IMR-90 (cell line): ENCODE data around the gene CHMP4A. TPM values are rescaled to one million over a fixed set of nuclear protein-coding genes. Genes with fewer than 3 reads are reported as not detected.

Experiments
- ATAC-seq: fragments of 200-7000 bp; cut with Tn5 transposase; 2 replicates; pipeline ENCODE4 v1.9.1; 2020; ENCODE audit warnings: low read depth, mild to moderate bottlenecking, moderate library complexity
- BruUV-seq: library from RNA; stranded (reverse); fragments of 400-500 nt; replicated peaks from 2 replicates; lab custom pipeline; 2021; lab: Mats Ljungman, UMichigan
- CTCF ChIA-PET: fragments of 300-600 bp; formaldehyde crosslinking; extraction: SDS; loops from one replicate; lab custom pipeline; 2021; ENCODE audit warnings: antibody characterized with exemption; lab: Yijun Ruan, JAX
- POLR2A ChIA-PET: fragments of 300-600 bp; sonication (Branson Sonifier 250); formaldehyde crosslinking; loops from one replicate; lab custom pipeline; 2022; ENCODE audit warnings: antibody characterized with exemption; ENCODE audit not compliant: unreplicated experiment; lab: Charles Lee
- DNase-seq: peaks from one replicate; pipeline ENCODE4 v3.0.0; 2013
- H2AFZ ChIP-seq: replicated peaks from 2 replicates; pipeline ENCODE3; 2013; ENCODE audit warnings: low read length, mild to moderate bottlenecking; ENCODE audit not compliant: poor library complexity
- H2AK5ac ChIP-seq: 2 replicates; pipeline ENCODE4 v1.6.1; 2013; ENCODE audit warnings: low read depth, low read length, inconsistent platforms
- H2AK9ac ChIP-seq: replicated peaks from 2 replicates; pipeline ENCODE3; 2013; ENCODE audit warnings: mild to moderate bottlenecking, low read depth, low read length, moderate library complexity; ENCODE audit not compliant: poor library complexity
- H2BK120ac ChIP-seq: 2 replicates; pipeline ENCODE4 v1.6.1; 2013; ENCODE audit warnings: low read depth, low read length, inconsistent platforms
- H2BK15ac ChIP-seq: 3 replicates; pipeline ENCODE4 v1.6.1; 2013; ENCODE audit warnings: low read depth, low read length, inconsistent platforms
- H2BK20ac ChIP-seq: 2 replicates; pipeline ENCODE4 v1.6.1; 2013; ENCODE audit warnings: low read depth, mild to moderate bottlenecking, inconsistent platforms, low read length, moderate library complexity
- H2BK5ac ChIP-seq: 2 replicates; pipeline ENCODE4 v1.6.1; 2013; ENCODE audit warnings: mild to moderate bottlenecking, low read depth, low read length, inconsistent platforms; ENCODE audit not compliant: poor library complexity, severe bottlenecking
- H3K14ac ChIP-seq: replicated peaks from 2 replicates; pipeline ENCODE4 v1.6.1; 2013; ENCODE audit warnings: low read depth, low read length, inconsistent platforms
- H3K18ac ChIP-seq: 2 replicates; pipeline ENCODE4 v1.6.1; 2013; ENCODE audit warnings: low read depth, low read length, control low read depth
- H3K23ac ChIP-seq: 2 replicates; pipeline ENCODE4 v1.6.1; 2013; ENCODE audit warnings: low read depth, low read length, inconsistent platforms
- H3K27ac ChIP-seq: 2 replicates; pipeline ENCODE4 v1.5.1; 2013; ENCODE audit warnings: mild to moderate bottlenecking, control low read depth, low read length; ENCODE audit not compliant: insufficient read depth
- H3K27me3 ChIP-seq: 2 replicates; pipeline ENCODE4 v1.6.1; 2013; ENCODE audit warnings: low read length; ENCODE audit not compliant: control insufficient read depth, insufficient read depth
- H3K36me3 ChIP-seq: 2 replicates; pipeline ENCODE4 v1.6.1; 2013; ENCODE audit warnings: low read length, mixed read lengths; ENCODE audit not compliant: control insufficient read depth, insufficient read depth
- H3K4ac ChIP-seq: 2 replicates; pipeline ENCODE4 v1.6.1; 2013; ENCODE audit warnings: low read depth, low read length, inconsistent platforms
- H3K4me1 ChIP-seq: 2 replicates; pipeline ENCODE4 v1.6.1; 2013; ENCODE audit warnings: low read length, mixed read lengths; ENCODE audit not compliant: control insufficient read depth, insufficient read depth
- H3K4me2 ChIP-seq: 2 replicates; pipeline ENCODE4 v1.6.1; 2013; ENCODE audit warnings: low read depth, mild to moderate bottlenecking, control low read depth, low read length, moderate library complexity
- H3K4me3 ChIP-seq: 2 replicates; pipeline ENCODE4 v1.5.1; 2013; ENCODE audit warnings: low read depth, mild to moderate bottlenecking, control low read depth, low read length, moderate library complexity; ENCODE audit not compliant: insufficient read depth
- H3K56ac ChIP-seq: 2 replicates; pipeline ENCODE4 v1.6.1; 2013; ENCODE audit warnings: low read length, inconsistent platforms; ENCODE audit not compliant: insufficient read depth; ENCODE audit errors: extremely low read depth
- H3K79me1 ChIP-seq, 2 experiments: 2 replicates each; pipeline ENCODE4 v1.6.1; 2013; ENCODE audit warnings: low read length in 2 of 2, inconsistent platforms in 1 of 2, low read depth in 1 of 2
- H3K9ac ChIP-seq: 2 replicates; pipeline ENCODE4 v1.6.1; 2013; ENCODE audit warnings: low read depth, low read length, control low read depth
- H3K9me1 ChIP-seq: 2 replicates; pipeline ENCODE4 v1.6.1; 2013; ENCODE audit warnings: low read length, inconsistent platforms; ENCODE audit not compliant: insufficient read depth
- H3K9me3 ChIP-seq: 2 replicates; pipeline ENCODE4 v1.6.1; 2013; ENCODE audit warnings: low read length; ENCODE audit not compliant: control insufficient read depth, insufficient read depth
- H4K20me1 ChIP-seq: 2 replicates; pipeline ENCODE4 v1.6.1; 2013; ENCODE audit warnings: low read length, inconsistent platforms; ENCODE audit not compliant: insufficient read depth
- H4K5ac ChIP-seq: 2 replicates; pipeline ENCODE4 v1.6.1; 2013; ENCODE audit warnings: mild to moderate bottlenecking, low read depth, low read length, control low read depth
- H4K8ac ChIP-seq, 2 experiments: 2 replicates each; pipeline ENCODE4 v1.6.1; 2013; ENCODE audit warnings: low read depth in 2 of 2, low read length in 2 of 2, control low read depth in 1 of 2, inconsistent platforms in 1 of 2
- H4K91ac ChIP-seq: 2 replicates; pipeline ENCODE4 v1.6.1; 2013; ENCODE audit warnings: low read depth, low read length, inconsistent platforms; ENCODE audit not compliant: insufficient read depth
- BHLHE40 ChIP-seq: fragments of 150-350 bp; IDR thresholded peaks from 2 replicates; pipeline ENCODE4 v1.6.1; 2016; ENCODE audit warnings: mild to moderate bottlenecking, low read depth, low read length
- CEBPB ChIP-seq: IDR thresholded peaks from 2 replicates; pipeline ENCODE4 v1.6.1; 2012; ENCODE audit warnings: low read depth, low read length, improper control_type of control experiment
- FOS ChIP-seq: fragments of 150-350 bp; IDR thresholded peaks from 2 replicates; pipeline ENCODE4 v1.6.1; 2016; ENCODE audit warnings: low read depth, low read length
- MXI1 ChIP-seq: IDR thresholded peaks from 2 replicates; pipeline ENCODE4 v1.6.1; 2012; ENCODE audit warnings: low read depth, mild to moderate bottlenecking, low read length, moderate library complexity, borderline replicate concordance
- RCOR1 ChIP-seq: IDR thresholded peaks from 2 replicates; pipeline ENCODE4 v1.6.1; 2012; ENCODE audit warnings: mild to moderate bottlenecking, low read length, improper control_type of control experiment; ENCODE audit not compliant: insufficient replicate concordance
- SMC3 ChIP-seq: fragments of 150-350 bp; IDR thresholded peaks from 2 replicates; pipeline ENCODE4 v1.6.1; 2016; ENCODE audit warnings: low read depth, mild to moderate bottlenecking, antibody characterized with exemption, low read length, moderate library complexity
- WGBS, 2 experiments: methylation state at CpG; one replicate each; pipeline versions ENCODE4 v1.1.5 to v1.1.7; 2013; ENCODE audit warnings: missing lambda C conversion rate in 2 of 2; ENCODE audit not compliant: insufficient read length in 1 of 2; ENCODE audit errors: extremely low coverage in 2 of 2; 5-methylcytosine and 5-hydroxymethylcytosine counted together
- dilution Hi-C: fragments of 300-500 bp; cut with HindIII; formaldehyde crosslinking; loops from one replicate; pipeline ENCODE4 v1.14.3; 2018; ENCODE audit warnings: low sequenced_read_pairs; ENCODE audit not compliant: unreplicated experiment
- in situ Hi-C: fragments of 300-500 bp; cut with MboI; formaldehyde crosslinking; loops from 3 replicates; pipeline ENCODE4 v1.14.3; 2019; ENCODE audit warnings: low sequenced_read_pairs, inconsistent platforms, mixed read lengths
- intact Hi-C: fragments of 100-400 bp; cut with micrococcal nuclease; formaldehyde crosslinking; loops from 2 replicates; pipeline ENCODE4 v1.10.0; 2022
- polyA plus RNA-seq, 3 experiments: library from polyadenylated mRNA; depleted of rRNA; stranded (reverse); fragments of >200 nt; gene quantifications; 2 replicates each; pipeline ENCODE4 v1.2.3, GENCODE V29; 2012; ENCODE audit warnings: low replicate concordance in 1 of 3
- total RNA-seq: library from RNA; depleted of rRNA; stranded (reverse); fragments of >200 nt; gene quantifications from 2 replicates; pipeline ENCODE4 v1.2.3, GENCODE V29; 2012
- TF ChIP-seq, protein P1 (sequence below): conservative IDR thresholded peaks from 2 replicates; pipeline ENCODE4 v1.5.1; 2012; ENCODE audit warnings: mild to moderate bottlenecking, low read depth, low read length, improper control_type of control experiment

The CHMP4A gene
- total and polyA plus RNA-seq, 2 of the 4 experiments (the other 2 are of a cell fraction), result 22.0 to 63.8 TPM

DNA sequence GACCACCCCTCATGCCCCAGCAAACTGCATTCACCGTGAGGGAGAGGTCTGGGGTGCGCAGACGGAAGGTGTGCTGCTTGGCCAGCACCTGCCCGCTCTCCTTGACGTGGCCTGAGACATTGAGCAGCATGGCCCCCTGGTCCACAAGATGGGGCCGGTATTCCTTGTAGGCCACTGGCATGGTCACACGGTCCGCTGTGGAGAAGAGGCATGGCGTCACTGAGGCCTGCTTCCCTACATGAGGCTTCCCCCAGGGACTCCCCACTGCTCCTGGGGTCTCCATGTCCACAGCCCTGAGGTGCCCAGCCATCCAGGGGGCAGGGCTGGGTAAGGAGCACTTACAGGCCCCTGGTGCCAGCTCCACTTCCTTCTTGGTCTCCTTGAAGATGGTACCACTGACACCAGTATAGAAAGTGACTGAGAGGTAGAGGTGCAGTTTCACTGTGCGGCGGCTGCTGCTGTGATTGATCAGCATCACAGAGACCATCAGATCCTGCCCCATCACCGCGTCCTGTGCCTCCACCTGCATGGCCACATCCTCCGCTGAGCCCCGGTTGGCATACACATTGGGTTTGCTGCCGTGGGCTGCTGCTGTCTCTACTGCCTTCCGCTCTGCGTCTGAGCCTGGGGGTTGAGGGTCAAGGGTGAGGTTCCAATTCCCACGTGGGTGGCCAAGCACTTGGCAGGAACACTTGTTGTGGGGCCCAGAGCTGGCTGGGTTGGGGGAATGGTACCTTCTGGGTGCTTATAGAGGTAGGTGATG, 41.5 kb upstream of the CHMP4A start:
- 96% methylated on average over 14 of the region's 19 CpGs; no CpG with 5 or more reads in 1 of the 2 experiments for WGBS, 2 experiments
- no peak for DNase-seq
- Histone ChIP-seq H4K8ac (no peak overlapping the region), H4K20me1 (no peaks in the 10 kb centered on the region), H4K5ac (no peak overlapping the region), H3K23ac (no peak overlapping the region), H2BK120ac (no peak overlapping the region), H3K9me3 (no peaks in the 10 kb centered on the region), H3K9ac (no peak overlapping the region), H3K4me3 (no peak overlapping the region), H3K9me1 (peaks cover 40% of the 10 kb centered on the region), H3K4ac (no peak overlapping the region), H3K14ac (no peak overlapping the region), H3K27ac (no peak overlapping the region), H2BK15ac (no peak overlapping the region), H3K4me1 (peaks cover 22% of the 10 kb centered on the region), H2AK5ac (no peak overlapping the region), H3K27me3 (no peaks in the 10 kb centered on the region), H2BK5ac (no peak overlapping the region), H3K36me3 (peaks cover 2% of the 10 kb centered on the region; the same call in 1 of the 2 replicates), H2AK9ac (no peak overlapping the region), H2AFZ (no peak overlapping the region), H3K56ac (no peak overlapping the region), H3K18ac (no peak overlapping the region), H3K79me1 (peaks cover 0 to 2% of the 10 kb centered on the region in 2 experiments; a peak in 1 of 4 replicates), H2BK20ac (no peak overlapping the region), H3K4me2 (no peak overlapping the region), H4K91ac (no peak overlapping the region)
- in situ Hi-C loops (no loop called here), intact Hi-C loops (no loop called here), dilution Hi-C loops (no loop called here)
- ChIA-PET POLR2A (no interaction called here), CTCF (no interaction called here)
- no peak for ATAC-seq
- no peak for TF ChIP-seq BHLHE40
- no peak for TF ChIP-seq FOS
- no peak for TF ChIP-seq SMC3
- no peak for TF ChIP-seq MXI1
- no peak for TF ChIP-seq CEBPB
- no peak for TF ChIP-seq RCOR1
- TF ChIP-seq, protein P1, sequence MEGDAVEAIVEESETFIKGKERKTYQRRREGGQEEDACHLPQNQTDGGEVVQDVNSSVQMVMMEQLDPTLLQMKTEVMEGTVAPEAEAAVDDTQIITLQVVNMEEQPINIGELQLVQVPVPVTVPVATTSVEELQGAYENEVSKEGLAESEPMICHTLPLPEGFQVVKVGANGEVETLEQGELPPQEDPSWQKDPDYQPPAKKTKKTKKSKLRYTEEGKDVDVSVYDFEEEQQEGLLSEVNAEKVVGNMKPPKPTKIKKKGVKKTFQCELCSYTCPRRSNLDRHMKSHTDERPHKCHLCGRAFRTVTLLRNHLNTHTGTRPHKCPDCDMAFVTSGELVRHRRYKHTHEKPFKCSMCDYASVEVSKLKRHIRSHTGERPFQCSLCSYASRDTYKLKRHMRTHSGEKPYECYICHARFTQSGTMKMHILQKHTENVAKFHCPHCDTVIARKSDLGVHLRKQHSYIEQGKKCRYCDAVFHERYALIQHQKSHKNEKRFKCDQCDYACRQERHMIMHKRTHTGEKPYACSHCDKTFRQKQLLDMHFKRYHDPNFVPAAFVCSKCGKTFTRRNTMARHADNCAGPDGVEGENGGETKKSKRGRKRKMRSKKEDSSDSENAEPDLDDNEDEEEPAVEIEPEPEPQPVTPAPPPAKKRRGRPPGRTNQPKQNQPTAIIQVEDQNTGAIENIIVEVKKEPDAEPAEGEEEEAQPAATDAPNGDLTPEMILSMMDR, result no peak
- BruUV-seq, result no TSS peak
